A549 (cell line): ENCODE measurements around the gene CBX5. TPM values are rescaled to one million over a fixed set of nuclear protein-coding genes. Genes with fewer than 3 reads are reported as not detected.

Experiments used
- ATAC-seq, 2 experiments: fragments of 200-7000 bp in 1 of 2; fragments of >200 bp in 1 of 2; cut with Nextera tagmentation in 1 of 2; cut with Tn5 transposase in 1 of 2; 3 replicates each; pipeline versions ENCODE4 v1.8.0 to v1.9.1; 2018 to 2020; ENCODE audit warnings: mild to moderate bottlenecking in 1 of 2, moderate library complexity in 1 of 2
- CTCF ChIA-PET: fragments of 300-600 bp; sonication (Branson Sonifier 250); formaldehyde crosslinking; extraction: SDS; loops from one replicate; lab custom pipeline; 2021; ENCODE audit warnings: antibody characterized with exemption, inconsistent platforms; lab: Yijun Ruan, JAX
- POLR2A ChIA-PET: fragments of 350-600 bp; formaldehyde crosslinking; extraction: SDS; loops from one replicate; lab custom pipeline; 2021; ENCODE audit warnings: antibody characterized with exemption, inconsistent platforms; lab: Yijun Ruan, JAX
- DNase-seq, 2 experiments: peaks; one replicate each; pipeline versions ENCODE4 v3.0.0 to v3.0.0-alpha.2; 2011 to 2016; ENCODE audit warnings: low read depth in 1 of 2, low spot score in 1 of 2
- FAIRE-seq: peaks from 2 replicates; lab custom pipeline; 2011; peaks lifted over from hg19 to GRCh38; lab: Jason Lieb, UNC
- H3K27ac ChIP-seq, 2 experiments: fragments of >200 bp; sonication (Bioruptor Twin); formaldehyde crosslinking; 3 replicates each; pipeline ENCODE4 v1.5.1; 2016 to 2017
- H3K4me1 ChIP-seq: fragments of >200 bp; sonication (Bioruptor Twin); formaldehyde crosslinking; 3 replicates; pipeline ENCODE4 v1.6.1; 2016
- H3K4me2 ChIP-seq: fragments of >200 bp; sonication (Bioruptor Twin); formaldehyde crosslinking; 3 replicates; pipeline ENCODE4 v1.6.1; 2016
- H3K4me3 ChIP-seq: fragments of >200 bp; sonication (Bioruptor Twin); formaldehyde crosslinking; 3 replicates; pipeline ENCODE4 v1.5.1; 2016
- H3K9me3 ChIP-seq: fragments of >200 bp; sonication (Bioruptor Twin); formaldehyde crosslinking; 3 replicates; pipeline ENCODE4 v1.6.1; 2016
- BHLHE40 ChIP-seq: IDR thresholded peaks from 2 replicates; pipeline ENCODE4 v1.6.1; 2012; ENCODE audit warnings: low read depth, low read length, inconsistent platforms
- CHD2 ChIP-seq: fragments of 150-350 bp; IDR thresholded peaks from 2 replicates; pipeline ENCODE4 v1.6.1; 2014; ENCODE audit warnings: low read length; ENCODE audit not compliant: partially characterized antibody
- EP300 ChIP-seq, 2 experiments: fragments of >200 bp; sonication (Bioruptor Twin); formaldehyde crosslinking; IDR thresholded peaks; 2 replicates in 1 of 2; 3 replicates in 1 of 2; pipeline ENCODE4 v1.6.1; 2016 to 2017
- GATA3 ChIP-seq: IDR thresholded peaks from 2 replicates; pipeline ENCODE4 v1.6.1; 2012; ENCODE audit warnings: borderline replicate concordance
- HOXB13 ChIP-seq: fragments of 250-450 bp; sonication (Bioruptor Pico); IDR thresholded peaks from 2 replicates; pipeline ENCODE4 v1.5.0; 2020; ENCODE audit warnings: low read depth, mild to moderate bottlenecking, moderate library complexity
- JUN ChIP-seq, 2 experiments: fragments of >200 bp; sonication (Bioruptor Twin); formaldehyde crosslinking; IDR thresholded peaks; 2 replicates in 1 of 2; 3 replicates in 1 of 2; pipeline ENCODE4 v1.6.1; 2016 to 2017
- JUNB ChIP-seq: fragments of >200 bp; sonication (Bioruptor Twin); formaldehyde crosslinking; IDR thresholded peaks from 2 replicates; pipeline ENCODE4 v1.6.1; 2016
- MAFK ChIP-seq: fragments of 450-650 bp; IDR thresholded peaks from 2 replicates; pipeline ENCODE4 v1.6.1; 2014; ENCODE audit not compliant: partially characterized antibody
- MYC ChIP-seq: IDR thresholded peaks from 2 replicates; pipeline ENCODE4 v1.6.1; 2012; ENCODE audit warnings: mild to moderate bottlenecking, inconsistent platforms, low read length, improper control_type of control experiment, borderline replicate concordance
- PBX3 ChIP-seq: IDR thresholded peaks from 2 replicates; pipeline ENCODE4 v1.6.1; 2012
- PHF8 ChIP-seq: fragments of 200-600 bp; sonication (generic); IDR thresholded peaks from 2 replicates; pipeline ENCODE4 v1.6.1; 2016; ENCODE audit warnings: low read depth, mild to moderate bottlenecking, antibody characterized with exemption, moderate library complexity, borderline replicate concordance
- POLR2A ChIP-seq: IDR thresholded peaks from 2 replicates; pipeline ENCODE4 v1.6.1; 2012; ENCODE audit warnings: mild to moderate bottlenecking, low read length
- RAD21 ChIP-seq, 2 experiments: fragments of >200 bp in 1 of 2; sonication (Bioruptor Twin) in 1 of 2; formaldehyde crosslinking in 1 of 2; IDR thresholded peaks in 1 of 2; conservative IDR thresholded peaks in 1 of 2; 2 replicates in 1 of 2; 3 replicates in 1 of 2; pipeline ENCODE4 v1.6.1; 2012 to 2018; ENCODE audit warnings: inconsistent platforms in 1 of 2
- RARB ChIP-seq: fragments of 250-450 bp; sonication (Bioruptor Pico); IDR thresholded peaks from 2 replicates; pipeline ENCODE4 v1.8.0; 2021; ENCODE audit warnings: mild to moderate bottlenecking, moderate library complexity
- RNF2 ChIP-seq: fragments of 200-600 bp; sonication (generic); IDR thresholded peaks from 2 replicates; pipeline ENCODE4 v1.6.1; 2016; ENCODE audit warnings: low read depth, mild to moderate bottlenecking, antibody characterized with exemption, moderate library complexity, borderline replicate concordance
- TFCP2L1 ChIP-seq: fragments of 250-450 bp; sonication (Bioruptor Pico); IDR thresholded peaks from 2 replicates; pipeline ENCODE4 v1.5.0; 2021; ENCODE audit warnings: mild to moderate bottlenecking
- USF2 ChIP-seq: fragments of 450-650 bp; IDR thresholded peaks from 2 replicates; pipeline ENCODE4 v1.6.1; 2014; ENCODE audit warnings: antibody characterized with exemption
- WGBS: methylation state at CpG from one replicate; pipeline ENCODE4 v1.1.6; 2017; ENCODE audit errors: missing lambda C conversion rate; 5-methylcytosine and 5-hydroxymethylcytosine counted together
- polyA minus RNA-seq: library from RNA; depleted of rRNA, polyadenylated mRNA; stranded (reverse); fragments of >200 nt; gene quantifications from 2 replicates; pipeline ENCODE4 v1.2.3, GENCODE V29; 2011; rRNA and poly(A)+ RNA removed
- polyA plus RNA-seq, 4 experiments: library from polyadenylated mRNA; depleted of rRNA in 3 of 4; stranded (reverse); fragments of >200 nt; fragmentation: RNase III in 1 of 4; extraction: RNeasy Plus Mini Kit Qiagen cat#74134 plus additional on column Dnase treatment in 1 of 4; gene quantifications; 2 replicates in 3 of 4; 3 replicates in 1 of 4; pipeline ENCODE4 v1.2.3, GENCODE V29; 2011 to 2017
- TF ChIP-seq, protein P1 (sequence below): IDR thresholded peaks from 2 replicates; pipeline ENCODE4 v1.6.1; 2012
- TF ChIP-seq, protein P2 (sequence below): IDR thresholded peaks from 2 replicates; pipeline ENCODE4 v1.6.1; 2012; ENCODE audit warnings: low read depth, borderline replicate concordance
- TF ChIP-seq, protein P3 (sequence below): fragments of >200 bp; sonication (Bioruptor Twin); formaldehyde crosslinking; IDR thresholded peaks from 3 replicates; pipeline ENCODE4 v1.6.1; 2016

The CBX5 gene
- polyA plus RNA-seq (2011; rRNA removed): 115 and 129 TPM in 2 replicates
- 16.4 and 19.6 TPM in 2 replicates for polyA plus RNA-seq (2012; cell fraction: cytosol; rRNA removed)
- polyA plus RNA-seq (2012; cell fraction: nucleus; rRNA removed): 7.9 and 14.3 TPM in 2 replicates
- 38.8 to 39.5 TPM (median 39.5 TPM) in 3 replicates for polyA plus RNA-seq (2017; fragmentation: RNase III; extraction: RNeasy Plus Mini Kit Qiagen cat#74134 plus additional on column Dnase treatment)
- 125 and 142 TPM in 2 replicates for polyA minus RNA-seq

GRCh38 chr12:54279632-54280467 is at the start of gene CBX5:
Gene CBX5 (minus strand): TSS chr12:54280122. CDS start chr12:54257650, 22,472 bp downstream.
- Histone ChIP-seq H3K4me3 (peak within 1 kb of the TSS; percentile 88), H3K27ac (peak within 1 kb of the TSS; percentile 87 to 96), H3K4me2 (peak within 1 kb of the TSS; percentile 93), H3K9me3 (no peaks in the 10 kb centered on the region), H3K4me1 (peaks cover 22% of the 10 kb centered on the region)
- DNase-seq: peak; percentile 99 to 100
- ChIA-PET POLR2A (interaction anchor here (0.6 to 3.3 kb wide), 27 partner anchors 8 to 262 kb away, joined by 3 to 40 read pairs (median 6); partner anchors contain the start of genes COPZ1 and NFE2), CTCF (interaction anchor here (1.0 to 1.4 kb wide), 5 partner anchors 20 to 82 kb away, joined by 3 to 5 read pairs (median 3); partner anchors contain the start of gene COPZ1)
- TF ChIP-seq, protein P1, sequence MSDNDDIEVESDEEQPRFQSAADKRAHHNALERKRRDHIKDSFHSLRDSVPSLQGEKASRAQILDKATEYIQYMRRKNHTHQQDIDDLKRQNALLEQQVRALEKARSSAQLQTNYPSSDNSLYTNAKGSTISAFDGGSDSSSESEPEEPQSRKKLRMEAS: peak; percentile 98
- peak; percentile 97 for TF ChIP-seq PBX3
- TF ChIP-seq PHF8: no peak
- peak; percentile 44; the same call in 1 of the 2 replicates for TF ChIP-seq GATA3
- no peak for TF ChIP-seq RARB (CRISPR knock-in tag)
- TF ChIP-seq JUN (IDR thresholded peaks at IDR 0.05): peak in 1 of 2 experiments; percentile 48; a peak in 2 of 5 replicates
- peak; percentile 83 for TF ChIP-seq BHLHE40
- TF ChIP-seq, protein P2, sequence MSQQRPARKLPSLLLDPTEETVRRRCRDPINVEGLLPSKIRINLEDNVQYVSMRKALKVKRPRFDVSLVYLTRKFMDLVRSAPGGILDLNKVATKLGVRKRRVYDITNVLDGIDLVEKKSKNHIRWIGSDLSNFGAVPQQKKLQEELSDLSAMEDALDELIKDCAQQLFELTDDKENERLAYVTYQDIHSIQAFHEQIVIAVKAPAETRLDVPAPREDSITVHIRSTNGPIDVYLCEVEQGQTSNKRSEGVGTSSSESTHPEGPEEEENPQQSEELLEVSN: peak; percentile 98
- TF ChIP-seq USF2: peak; percentile 62
- TF ChIP-seq, protein P3, sequence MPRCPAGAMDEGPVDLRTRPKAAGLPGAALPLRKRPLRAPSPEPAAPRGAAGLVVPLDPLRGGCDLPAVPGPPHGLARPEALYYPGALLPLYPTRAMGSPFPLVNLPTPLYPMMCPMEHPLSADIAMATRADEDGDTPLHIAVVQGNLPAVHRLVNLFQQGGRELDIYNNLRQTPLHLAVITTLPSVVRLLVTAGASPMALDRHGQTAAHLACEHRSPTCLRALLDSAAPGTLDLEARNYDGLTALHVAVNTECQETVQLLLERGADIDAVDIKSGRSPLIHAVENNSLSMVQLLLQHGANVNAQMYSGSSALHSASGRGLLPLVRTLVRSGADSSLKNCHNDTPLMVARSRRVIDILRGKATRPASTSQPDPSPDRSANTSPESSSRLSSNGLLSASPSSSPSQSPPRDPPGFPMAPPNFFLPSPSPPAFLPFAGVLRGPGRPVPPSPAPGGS: peak; percentile 31; the same call in 2 of the 3 replicates
- TF ChIP-seq POLR2A: peak; percentile 84
- TF ChIP-seq MYC: peak; percentile 98
- no peak for TF ChIP-seq JUNB
- peak; percentile 87 to 89 for ATAC-seq
- WGBS: under 1% methylated on average over 46 of the region's 49 CpGs
- peak; percentile 61 for FAIRE-seq

DNA sequence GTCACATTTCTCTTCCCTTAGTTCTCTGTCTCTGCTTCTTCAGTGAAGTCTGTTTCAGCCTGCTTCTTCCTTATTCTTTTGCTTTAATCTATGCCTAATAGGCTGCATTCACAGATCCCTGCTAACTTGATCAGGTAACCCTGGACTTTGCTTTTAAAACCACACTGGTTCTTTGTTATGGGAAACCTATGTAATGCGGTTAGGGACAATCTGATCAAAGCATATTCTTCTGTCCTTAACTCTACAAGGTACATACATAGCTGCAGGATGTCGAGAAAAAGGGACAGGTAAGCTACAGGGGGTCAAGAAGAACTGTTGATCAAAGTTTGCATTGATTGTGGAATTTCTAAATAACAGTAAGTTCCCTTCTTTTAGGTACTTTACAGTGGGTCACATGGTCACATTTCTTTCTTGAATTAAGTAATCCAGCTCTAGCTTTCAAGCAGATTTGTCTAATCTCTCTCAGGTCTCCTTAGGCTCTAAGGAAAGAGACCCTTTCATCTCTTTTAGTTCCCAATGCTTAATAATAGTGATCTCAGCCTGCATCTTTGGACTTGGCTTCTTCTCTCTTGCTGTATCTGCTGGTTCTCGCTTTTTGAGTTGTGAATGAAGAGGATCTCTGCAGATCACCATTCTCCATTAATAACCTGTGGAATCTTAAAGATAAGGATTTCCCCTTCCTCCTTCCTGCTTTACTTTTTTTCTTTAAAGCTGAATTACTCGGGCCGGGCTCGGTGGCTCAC is 48.8 kb upstream of the CBX5 start:
- no peak for FAIRE-seq
- peak overlapping the region; percentile 16 for H3K4me2 ChIP-seq
- no peak for DNase-seq

More for the DNA sequence above, 48.8 kb upstream of the CBX5 start:
- peak overlapping the region in 1 of 2 experiments; percentile 53; a peak in 2 of 6 replicates for H3K27ac ChIP-seq
- ChIA-PET CTCF (interaction anchor here (0.6 to 10.2 kb wide), 8 partner anchors 6 to 1382 kb away, joined by 3 to 100 read pairs (median 6); no protein-coding TSS in a partner anchor), POLR2A (interaction anchor here (1.0 kb wide), 1 partner anchor 49 kb away, joined by 3 read pairs; the partner anchor contains the start of genes CBX5 and HNRNPA1)
- no peaks in the 10 kb centered on the region for H3K9me3 ChIP-seq
- WGBS: 94% methylated on average over 6 of the region's 6 CpGs
- peaks cover 53% of the 10 kb centered on the region for H3K4me1 ChIP-seq
- ATAC-seq: no peak
- H3K4me3 ChIP-seq: no peak overlapping the region
- TF ChIP-seq RNF2 (no peak), EP300 (IDR thresholded peaks at IDR 0.05) (no peak), TFCP2L1 (no peak), CHD2 (no peak), HOXB13 (no peak), RAD21 (conservative IDR thresholded peaks at IDR 0.05 in 1 of 2, IDR thresholded peaks at IDR 0.05 in 1 of 2) (no peak), MAFK (no peak)
- TF ChIP-seq, protein P2: no peak
